Thoracic aorta (tissue), 2 donors: Measurements from ENCODE around the gene LSP1. TPM values are rescaled to one million over a fixed set of nuclear protein-coding genes. Genes with fewer than 3 reads are reported as not detected.

Source experiments
- ATAC-seq: fragments of 150-250 bp; one replicate; pipeline ENCODE4 v1.8.0; 2017; ENCODE audit warnings: low read depth; ENCODE audit not compliant: insufficient number of reproducible peaks, low FRiP score
- DNase-seq: peaks from one replicate; pipeline ENCODE4 v3.0.0-alpha.2; 2020; ENCODE audit warnings: low spot score
- H3K27ac ChIP-seq, 2 donors: fragments of 200-600 bp; sonication (generic); 1 replicate in 1 of 2; 2 replicates in 1 of 2; pipeline ENCODE4 v1.5.1; 2016; ENCODE audit warnings: mild to moderate bottlenecking in 2 of 2, moderate library complexity in 2 of 2
- H3K27me3 ChIP-seq: fragments of 200-600 bp; sonication (generic); replicated peaks from 2 replicates; pipeline ENCODE4 v1.6.0; 2016; ENCODE audit warnings: mild to moderate bottlenecking; ENCODE audit not compliant: insufficient read depth
- H3K36me3 ChIP-seq: fragments of 200-600 bp; sonication (generic); one replicate; pipeline ENCODE4 v1.5.1; 2016
- H3K4me1 ChIP-seq, 2 donors: fragments of 200-600 bp; sonication (generic); 1 replicate in 1 of 2; 2 replicates in 1 of 2; pipeline versions ENCODE4 v1.5.1 to v1.6.0; 2016; ENCODE audit warnings: low read depth in 2 of 2, mild to moderate bottlenecking in 1 of 2; ENCODE audit not compliant: control insufficient read depth in 1 of 2
- H3K4me3 ChIP-seq: fragments of 200-600 bp; sonication (generic); 2 replicates; pipeline ENCODE4 v1.5.1; 2016; ENCODE audit warnings: mild to moderate bottlenecking
- H3K9me3 ChIP-seq: fragments of 200-600 bp; sonication (generic); 2 replicates; pipeline ENCODE4 v1.5.1; 2016
- CTCF ChIP-seq: fragments of 200-600 bp; sonication (generic); IDR thresholded peaks from one replicate; pipeline ENCODE4 v1.5.1; 2019; ENCODE audit warnings: antibody characterized with exemption
- total RNA-seq, 2 donors: library from RNA; depleted of rRNA; stranded (reverse); fragments of >200 nt; gene quantifications; one replicate each; pipeline versions ENCODE4 v1.1.0 to v1.2.3, GENCODE V29; 2016

The LSP1 gene
- total RNA-seq, 2 donors from 2014 or later = 23.6 to 40.5 TPM

DNA sequence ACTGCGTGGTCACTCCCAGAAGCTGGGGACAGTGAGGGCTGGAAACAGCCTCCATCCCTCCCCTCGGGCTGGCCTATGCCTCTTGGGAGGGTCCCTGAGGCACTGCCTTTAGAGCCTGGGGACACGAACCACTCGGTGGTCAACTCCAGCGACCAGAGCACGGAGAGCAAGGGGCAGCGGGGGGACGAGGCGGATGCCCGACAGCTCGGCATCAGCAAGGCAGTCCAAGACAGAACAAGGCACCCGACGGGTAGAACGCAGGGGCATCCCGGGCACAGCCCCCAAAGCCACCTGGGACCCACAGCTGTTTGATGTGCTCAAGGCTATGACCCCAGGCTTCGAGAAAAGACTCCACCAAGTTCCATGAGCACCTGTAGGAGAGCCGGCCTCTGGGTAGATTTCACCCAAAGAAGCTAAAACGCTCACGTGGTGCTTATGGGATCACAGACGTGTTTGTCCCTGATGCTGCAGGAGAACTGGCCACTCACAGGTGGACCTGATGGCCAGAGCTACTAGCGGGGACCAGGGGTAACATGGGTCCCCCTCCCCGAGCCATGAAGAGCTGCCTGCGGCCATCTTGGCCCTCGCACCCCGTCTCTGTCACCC, 510 bp upstream of the LSP1 start:
- TF ChIP-seq CTCF = no peak
- DNase-seq = no peak
- H3K27ac ChIP-seq = no peak overlapping the region
- no peaks in the 10 kb centered on the region for H3K36me3 ChIP-seq
- no peak overlapping the region for H3K4me3 ChIP-seq
- H3K4me1 ChIP-seq = peaks cover 0 to 4% of the 10 kb centered on the region in 2 donors
- no peaks in the 10 kb centered on the region for H3K27me3 ChIP-seq
- no peak for ATAC-seq
- H3K9me3 ChIP-seq = no peaks in the 10 kb centered on the region

DNA sequence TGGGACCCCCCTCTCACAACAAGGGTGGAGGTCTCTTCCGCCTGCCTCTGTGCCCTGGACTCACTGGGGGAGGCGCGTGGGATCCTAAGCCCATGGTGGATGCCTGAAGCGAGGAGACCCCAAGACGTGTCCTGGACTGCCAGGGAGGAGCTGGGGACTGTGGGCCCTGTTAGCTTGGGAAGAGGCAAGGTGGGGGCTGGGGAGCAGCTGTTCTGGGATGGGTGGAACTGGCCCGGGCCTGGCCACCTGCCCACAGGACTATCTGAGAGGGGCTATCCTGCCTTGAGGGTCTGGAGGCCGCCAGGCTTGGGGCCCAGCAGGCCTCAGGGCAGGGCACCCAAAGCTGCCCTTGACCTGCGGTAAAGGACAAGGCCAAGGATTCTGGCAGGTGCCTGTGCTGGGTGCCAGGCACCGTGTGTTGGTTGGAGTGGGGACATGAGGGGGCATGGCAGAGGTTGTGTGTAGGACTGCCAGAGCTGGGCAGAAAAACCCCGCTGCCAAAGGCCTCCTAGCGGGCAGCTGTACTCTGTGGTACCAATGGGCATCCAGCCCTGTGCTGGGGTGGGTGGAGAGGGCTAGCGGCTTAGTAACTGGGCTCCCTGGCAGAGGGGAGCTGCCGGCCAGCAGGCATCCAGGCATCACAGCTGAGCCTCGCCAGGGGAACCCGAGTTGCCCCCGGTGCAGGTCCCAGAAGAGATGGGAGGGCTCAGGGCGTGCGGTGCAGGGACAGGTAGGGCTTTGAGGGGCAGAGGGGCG, 670 bp downstream of the LSP1 start:
- Histone ChIP-seq H3K27me3 (no peaks in the 10 kb centered on the region), H3K27ac (peak overlapping the region in 1 of 2 donors; percentile 1), H3K4me1 (peaks cover 0 to 4% of the 10 kb centered on the region in 2 donors), H3K36me3 (no peaks in the 10 kb centered on the region), H3K4me3 (peak overlapping the region; percentile 56), H3K9me3 (no peaks in the 10 kb centered on the region)
- TF ChIP-seq CTCF = no peak
- DNase-seq (no peak), ATAC-seq (no peak)

DNA sequence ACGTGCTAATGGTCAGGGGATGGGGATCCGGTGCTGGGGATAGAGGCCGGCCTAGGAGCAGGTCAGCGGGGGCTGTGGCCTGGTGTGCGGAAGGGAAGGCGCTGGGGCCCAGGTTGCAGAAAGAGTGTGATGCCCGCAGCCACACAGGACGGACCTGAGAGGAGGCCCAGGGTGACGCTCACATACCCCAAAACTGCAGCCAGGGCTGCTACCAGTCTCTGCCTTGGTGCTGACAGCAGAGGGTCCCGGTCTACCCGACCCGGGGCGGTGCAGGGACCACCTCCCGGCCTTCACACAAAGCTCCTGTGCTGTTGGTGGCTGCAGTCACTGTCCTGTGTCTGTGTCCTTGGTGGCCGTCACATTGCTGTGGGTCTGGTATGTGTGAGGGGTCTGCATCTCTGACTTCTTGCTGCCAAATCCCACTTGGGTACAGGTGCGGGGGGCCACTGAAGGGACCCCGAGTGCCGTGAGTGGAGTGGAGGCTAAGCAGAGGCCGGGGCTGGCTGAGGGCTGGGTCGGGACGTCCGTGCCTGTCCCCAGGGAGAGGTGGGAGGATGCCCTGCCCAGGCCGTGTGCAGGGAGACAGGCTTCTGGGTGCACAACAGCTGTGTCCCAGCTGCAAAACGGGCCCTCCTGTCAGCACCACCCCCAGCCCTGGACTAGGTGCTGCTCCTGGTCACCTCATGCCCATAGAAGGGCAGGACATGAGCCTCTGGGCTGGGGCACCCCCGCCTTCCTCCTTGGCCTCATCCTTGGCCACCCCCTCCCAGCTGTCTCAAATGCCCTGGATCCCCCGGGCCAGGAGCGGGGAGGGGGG, 1.5 kb downstream of the LSP1 start:
- Histone ChIP-seq H3K9me3 (no peaks in the 10 kb centered on the region), H3K4me3 (peak overlapping the region; percentile 56), H3K36me3 (no peaks in the 10 kb centered on the region), H3K4me1 (peaks cover 0 to 4% of the 10 kb centered on the region in 2 donors), H3K27ac (no peak overlapping the region), H3K27me3 (no peaks in the 10 kb centered on the region)
- TF ChIP-seq CTCF = no peak
- DNase-seq (no peak), ATAC-seq (no peak)

DNA sequence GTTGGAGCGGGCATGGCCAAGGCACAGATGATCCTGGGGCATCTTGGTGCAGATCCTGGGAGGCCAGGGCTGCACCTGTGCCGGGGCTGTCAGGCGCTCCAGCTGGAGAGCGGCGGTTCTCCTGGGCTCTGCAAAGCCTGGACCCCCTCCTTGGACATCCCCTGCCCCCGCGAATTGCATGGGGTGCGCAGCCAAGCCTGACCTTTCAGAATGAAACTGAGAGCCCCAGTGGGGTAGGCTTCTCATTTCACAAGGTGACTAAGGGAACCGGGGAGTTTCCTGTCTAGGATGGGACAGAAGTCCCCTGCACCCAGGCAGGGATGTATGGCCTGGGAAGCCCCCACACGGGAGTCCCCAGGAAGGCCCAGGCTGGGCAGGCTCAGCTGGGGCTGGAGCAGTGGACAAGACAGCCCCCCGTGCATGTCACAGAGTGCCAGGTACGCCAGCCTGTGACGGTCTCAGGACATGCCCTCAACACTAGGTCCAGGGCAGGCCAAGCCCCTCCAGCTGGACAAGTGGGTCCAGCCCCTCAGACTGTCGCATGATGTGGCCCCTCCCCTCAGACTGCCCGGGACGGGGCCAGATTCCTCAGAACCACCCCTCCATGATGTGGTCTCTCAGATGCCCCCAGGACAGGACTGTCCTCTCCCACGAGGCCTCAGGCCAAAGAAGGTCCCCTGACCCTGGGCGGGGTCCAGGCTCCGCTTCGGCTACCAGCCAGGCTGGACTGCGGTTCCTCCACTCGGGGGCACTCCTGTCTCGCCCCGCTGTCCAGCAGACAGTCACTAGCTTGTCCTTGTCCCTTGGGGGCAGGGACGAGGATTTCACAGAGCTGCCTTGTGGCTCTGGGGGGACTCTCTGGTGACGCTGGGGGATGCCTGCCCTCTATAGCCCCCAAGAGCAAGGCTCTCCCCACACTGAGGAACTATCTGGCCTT, 2.3 kb downstream of the LSP1 start:
- H3K4me1 ChIP-seq = peaks cover 0 to 4% of the 10 kb centered on the region in 2 donors
- ATAC-seq (no peak), DNase-seq (no peak)
- H3K9me3 ChIP-seq = no peaks in the 10 kb centered on the region
- no peak for TF ChIP-seq CTCF
- no peak overlapping the region for H3K27ac ChIP-seq
- peak overlapping the region; percentile 56 for H3K4me3 ChIP-seq
- H3K27me3 ChIP-seq = no peaks in the 10 kb centered on the region
- no peaks in the 10 kb centered on the region for H3K36me3 ChIP-seq
